Left ventricle myocardium inferior (tissue), 1 donor: ENCODE results near the gene CPO. TPM values are rescaled to one million over a fixed set of nuclear protein-coding genes. Genes with fewer than 3 reads are reported as not detected.
A peak's percentile ranks its signal among the peaks of the same experiment; 100 is the strongest.

ENCODE experiments used
- DNase-seq: peaks from one replicate; pipeline ENCODE4 v3.0.0-alpha.2; 2020
- H3K27ac ChIP-seq: fragments of 200-600 bp; replicated peaks from 2 replicates; pipeline ENCODE4 v1.8.0; 2021
- H3K27me3 ChIP-seq: fragments of 200-600 bp; 2 replicates; pipeline ENCODE4 v1.8.0; 2021; ENCODE audit warnings: low read depth
- H3K36me3 ChIP-seq: fragments of 200-600 bp; 2 replicates; pipeline ENCODE4 v1.8.0; 2021
- H3K4me1 ChIP-seq: fragments of 200-600 bp; 2 replicates; pipeline ENCODE4 v1.8.0; 2021
- H3K4me3 ChIP-seq: fragments of 200-600 bp; 2 replicates; pipeline ENCODE4 v1.8.0; 2021; ENCODE audit warnings: mild to moderate bottlenecking, moderate library complexity
- H3K9me3 ChIP-seq: fragments of 200-600 bp; replicated peaks from 2 replicates; pipeline ENCODE4 v1.8.0; 2021
- intact Hi-C: fragments of 100-400 bp; cut with micrococcal nuclease; formaldehyde crosslinking; loops from one replicate; pipeline ENCODE4 v1.11.0; 2022
- total RNA-seq: library from RNA; stranded (reverse); fragmentation: NEBNext Ultra II Directional; extraction: Animal tissue kit (Norgen Biotek cat#: 25700); gene quantifications from one replicate; pipeline ENCODE4 v1.2.1, GENCODE V29; 2021
- TF ChIP-seq, protein P1 (sequence below): fragments of 200-600 bp; IDR thresholded peaks from 2 replicates; pipeline ENCODE4 v1.8.0; 2021; ENCODE audit warnings: antibody characterized with exemption, mild to moderate bottlenecking, borderline replicate concordance
- donor health status: DM: no; HTN: yes; CAD: no; lungs with severe emphysema.

The CPO gene
- total RNA-seq, 1 donor from 2014 or later: 0.25 TPM

DNA sequence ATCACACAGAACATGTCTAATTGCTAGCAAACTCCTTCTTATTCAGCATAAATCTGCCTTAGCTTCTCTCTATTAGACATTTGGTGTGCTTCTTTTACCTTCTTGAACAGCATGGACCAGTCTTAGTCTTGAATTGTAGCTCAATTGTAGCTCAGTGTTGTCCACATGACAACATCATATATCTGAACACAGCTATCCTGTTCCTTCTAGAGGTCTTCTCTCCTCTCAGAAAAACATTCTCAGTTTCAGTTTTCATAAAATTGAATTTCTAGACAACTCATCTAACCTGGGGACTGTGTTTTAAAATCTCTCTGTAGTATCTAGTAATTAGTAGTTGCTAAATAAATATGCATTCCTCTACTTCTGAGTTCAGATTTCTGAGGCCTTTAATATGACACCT lies 47.6 kb downstream of the CPO start:
- H3K4me3 ChIP-seq: no peak overlapping the region
- intact Hi-C loops: loop anchor here (10.0 kb wide), 2 partner anchors 178 to 182 kb away; partner anchors contain the start of gene KLF7

DNA sequence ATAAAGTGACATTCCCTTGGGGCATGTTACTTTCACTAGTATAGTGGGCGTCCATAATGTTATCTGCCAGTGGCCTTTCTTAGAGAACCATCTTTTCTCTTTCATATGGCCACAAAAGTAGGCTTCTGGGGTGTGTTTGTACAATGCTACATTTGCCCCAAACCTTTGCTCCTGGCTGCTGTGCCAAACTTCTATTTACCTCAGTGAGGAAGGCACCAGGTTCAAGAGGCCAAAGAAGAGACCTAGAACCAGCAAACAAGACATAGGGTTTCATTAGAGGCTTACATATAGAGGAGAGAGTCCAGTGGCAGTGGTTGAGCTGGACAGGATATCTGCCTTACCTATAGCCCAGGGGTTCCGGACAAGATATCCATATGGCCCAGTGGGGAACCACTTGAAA lies 48.5 kb downstream of the CPO start:
- H3K27me3 ChIP-seq: no peaks in the 10 kb centered on the region
- H3K4me1 ChIP-seq: peaks cover 11% of the 10 kb centered on the region
- H3K27ac ChIP-seq: no peak overlapping the region
- no peak overlapping the region for H3K4me3 ChIP-seq
- no peaks in the 10 kb centered on the region for H3K9me3 ChIP-seq
- no peak for DNase-seq
- H3K36me3 ChIP-seq: no peaks in the 10 kb centered on the region
- intact Hi-C loops: loop anchor here (10.0 kb wide), 2 partner anchors 177 to 183 kb away; partner anchors contain the start of gene KLF7
- TF ChIP-seq, protein P1, sequence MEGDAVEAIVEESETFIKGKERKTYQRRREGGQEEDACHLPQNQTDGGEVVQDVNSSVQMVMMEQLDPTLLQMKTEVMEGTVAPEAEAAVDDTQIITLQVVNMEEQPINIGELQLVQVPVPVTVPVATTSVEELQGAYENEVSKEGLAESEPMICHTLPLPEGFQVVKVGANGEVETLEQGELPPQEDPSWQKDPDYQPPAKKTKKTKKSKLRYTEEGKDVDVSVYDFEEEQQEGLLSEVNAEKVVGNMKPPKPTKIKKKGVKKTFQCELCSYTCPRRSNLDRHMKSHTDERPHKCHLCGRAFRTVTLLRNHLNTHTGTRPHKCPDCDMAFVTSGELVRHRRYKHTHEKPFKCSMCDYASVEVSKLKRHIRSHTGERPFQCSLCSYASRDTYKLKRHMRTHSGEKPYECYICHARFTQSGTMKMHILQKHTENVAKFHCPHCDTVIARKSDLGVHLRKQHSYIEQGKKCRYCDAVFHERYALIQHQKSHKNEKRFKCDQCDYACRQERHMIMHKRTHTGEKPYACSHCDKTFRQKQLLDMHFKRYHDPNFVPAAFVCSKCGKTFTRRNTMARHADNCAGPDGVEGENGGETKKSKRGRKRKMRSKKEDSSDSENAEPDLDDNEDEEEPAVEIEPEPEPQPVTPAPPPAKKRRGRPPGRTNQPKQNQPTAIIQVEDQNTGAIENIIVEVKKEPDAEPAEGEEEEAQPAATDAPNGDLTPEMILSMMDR: no peak

More for the DNA sequence above, 47.6 kb downstream of the CPO start:
- Histone ChIP-seq H3K9me3 (no peaks in the 10 kb centered on the region), H3K27me3 (no peaks in the 10 kb centered on the region), H3K27ac (no peak overlapping the region), H3K36me3 (no peaks in the 10 kb centered on the region), H3K4me1 (peaks cover 20% of the 10 kb centered on the region)
- DNase-seq: no peak
- TF ChIP-seq, protein P1: no peak

DNA sequence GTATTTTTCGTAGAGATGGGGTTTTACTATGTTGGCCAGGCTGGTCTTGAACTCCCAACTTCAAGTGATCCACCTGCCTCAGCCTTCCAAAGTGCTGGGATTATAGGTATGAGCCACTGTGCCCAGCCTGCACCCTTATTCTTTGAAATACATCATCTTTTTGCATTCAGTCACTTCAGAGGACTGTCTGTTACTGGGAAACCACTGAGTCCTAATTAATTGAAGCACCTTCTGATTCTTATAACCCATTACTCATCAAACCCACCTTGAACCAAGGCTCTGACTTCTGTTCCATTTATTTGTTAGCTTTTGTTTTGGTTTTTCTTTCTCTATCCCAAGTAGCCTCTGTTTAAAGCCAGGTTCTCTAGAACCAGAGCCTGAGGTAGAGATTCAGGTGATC lies 49.6 kb downstream of the CPO start:
- Histone ChIP-seq H3K4me1 (peaks cover 5% of the 10 kb centered on the region), H3K4me3 (no peak overlapping the region), H3K27me3 (no peaks in the 10 kb centered on the region), H3K27ac (no peak overlapping the region), H3K9me3 (no peaks in the 10 kb centered on the region), H3K36me3 (no peaks in the 10 kb centered on the region)
- intact Hi-C loops: loop anchor here (10.0 kb wide), 2 partner anchors 176 to 184 kb away; partner anchors contain the start of gene KLF7
- TF ChIP-seq, protein P1: no peak
- no peak for DNase-seq

DNA sequence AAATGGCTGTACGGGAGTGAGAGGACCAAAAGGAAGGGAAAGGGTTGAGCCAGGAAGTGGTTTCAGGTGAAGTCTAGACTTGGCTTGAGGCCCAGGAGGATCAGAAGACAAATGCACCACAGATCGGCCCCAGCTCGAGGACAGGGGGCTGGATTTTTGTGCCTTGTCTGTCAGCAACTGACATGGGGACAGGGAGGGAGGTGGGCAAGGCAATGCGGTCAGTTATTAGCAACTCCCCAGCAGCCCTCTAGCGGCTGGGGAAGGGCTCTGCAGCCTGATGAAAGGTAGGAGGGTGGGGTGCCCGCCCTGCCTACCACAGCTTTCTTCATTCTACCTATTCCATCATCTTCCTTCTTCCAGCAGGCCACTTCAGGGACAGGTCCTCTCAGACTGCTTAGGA lies 50.0 kb downstream of the CPO start:
- intact Hi-C loops: loop anchor here (10.0 kb wide), 2 partner anchors 175 to 185 kb away; partner anchors contain the start of gene KLF7

DNA sequence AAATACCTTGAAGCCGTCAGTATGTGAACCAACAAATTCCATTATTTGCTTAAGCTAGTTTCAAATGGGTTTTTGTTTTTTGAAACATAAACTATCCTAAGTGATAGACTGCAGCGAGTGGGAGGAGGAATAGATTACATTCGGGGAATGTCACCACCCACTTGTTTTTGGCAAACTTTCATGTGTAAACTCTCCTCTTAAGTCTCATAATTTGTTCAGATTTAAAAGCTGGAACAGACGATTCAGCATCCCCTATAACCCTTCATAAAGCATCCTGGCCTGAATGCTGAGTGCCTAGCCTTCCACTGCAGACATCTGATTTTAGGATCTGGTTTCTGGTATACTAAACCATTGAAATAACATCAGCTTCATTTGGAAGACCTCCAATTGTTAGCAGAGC lies 51.0 kb downstream of the CPO start:
- intact Hi-C loops: no loop called here

More for the DNA sequence above, 50.0 kb downstream of the CPO start:
- peaks cover 5% of the 10 kb centered on the region for H3K4me1 ChIP-seq
- no peaks in the 10 kb centered on the region for H3K36me3 ChIP-seq
- H3K27ac ChIP-seq: no peak overlapping the region
- peak; percentile 25 for DNase-seq
- no peaks in the 10 kb centered on the region for H3K9me3 ChIP-seq
- H3K4me3 ChIP-seq: no peak overlapping the region
- no peaks in the 10 kb centered on the region for H3K27me3 ChIP-seq
- TF ChIP-seq, protein P1: peak; percentile 82

More for the DNA sequence above, 51.0 kb downstream of the CPO start:
- Histone ChIP-seq H3K9me3 (no peaks in the 10 kb centered on the region), H3K4me3 (no peak overlapping the region), H3K27me3 (no peaks in the 10 kb centered on the region), H3K27ac (no peak overlapping the region), H3K36me3 (no peaks in the 10 kb centered on the region), H3K4me1 (peaks cover 5% of the 10 kb centered on the region)
- DNase-seq: no peak
- TF ChIP-seq, protein P1: no peak
